Aorta (tissue), 5 donors: ENCODE data around the gene MREG. TPM values are rescaled to one million over a fixed set of nuclear protein-coding genes. Genes with fewer than 3 reads are reported as not detected.
"Not testable (repeated sequence)": the region's sequence is repeated elsewhere in the genome, so short reads cannot be mapped to it uniquely, and the experiment has no call there.

Source experiments
- ATAC-seq: fragments of 200-7000 bp; cut with Tn5 transposase; one replicate; pipeline ENCODE4 v1.9.1; 2022; ENCODE audit warnings: moderate library complexity; ENCODE audit not compliant: low FRiP score
- DNase-seq, 2 donors: peaks; one replicate each; pipeline ENCODE4 v3.0.0-alpha.2; 2020
- H3K27ac ChIP-seq, 2 donors: one replicate each; pipeline ENCODE4 v1.5.1; 2013; ENCODE audit warnings: low read length in 2 of 2, mild to moderate bottlenecking in 2 of 2, moderate library complexity in 2 of 2, control low read depth in 1 of 2, inconsistent platforms in 1 of 2, low read depth in 1 of 2
- H3K27me3 ChIP-seq, 2 donors: one replicate each; pipeline ENCODE4 v1.6.1; 2013; ENCODE audit warnings: control low read depth in 1 of 2, low read length in 1 of 2, mild to moderate bottlenecking in 1 of 2, moderate library complexity in 1 of 2; ENCODE audit not compliant: insufficient read depth in 2 of 2, control insufficient read depth in 1 of 2
- H3K36me3 ChIP-seq, 2 donors: one replicate each; pipeline ENCODE4 v1.6.1; 2013; ENCODE audit warnings: control low read depth in 1 of 2, low read length in 1 of 2, mild to moderate bottlenecking in 1 of 2; ENCODE audit not compliant: insufficient read depth in 2 of 2, control insufficient read depth in 1 of 2
- H3K4me1 ChIP-seq, 2 donors: one replicate each; pipeline ENCODE4 v1.6.1; 2013; ENCODE audit warnings: low read length in 2 of 2, control low read depth in 1 of 2, mild to moderate bottlenecking in 1 of 2, moderate library complexity in 1 of 2; ENCODE audit not compliant: insufficient read depth in 2 of 2, control insufficient read depth in 1 of 2
- H3K4me3 ChIP-seq, 2 donors: one replicate each; pipeline ENCODE4 v1.5.1; 2013; ENCODE audit warnings: low read length in 2 of 2, control low read depth in 1 of 2, mild to moderate bottlenecking in 1 of 2
- H3K9me3 ChIP-seq: one replicate; pipeline ENCODE4 v1.6.1; 2013; ENCODE audit warnings: mild to moderate bottlenecking, low read length; ENCODE audit not compliant: control insufficient read depth
- WGBS, 2 donors: extraction: QIAGEN DNeasy Blood & Tissue Kit; methylation state at CpG; one replicate each; pipeline ENCODE4 v1.1.7; 2013; 5-methylcytosine and 5-hydroxymethylcytosine counted together
- intact Hi-C, 2 donors: fragments of 100-400 bp; cut with DNase I; formaldehyde crosslinking; loops; one replicate each; pipeline versions ENCODE4 v1.14.2 to v1.15.0; 2022
- polyA plus RNA-seq, 2 donors: library from polyadenylated mRNA; stranded (reverse); fragments of 200-250 nt; gene quantifications; one replicate each; pipeline ENCODE4 v1.2.3, GENCODE V29; 2013
- total RNA-seq, 2 donors: library from RNA; stranded (reverse); fragmentation: NEBNext Ultra II Directional; extraction: Animal tissue kit (Norgen Biotek cat#: 25700); gene quantifications; one replicate each; pipeline ENCODE4 v1.2.1, GENCODE V29; 2021
- donor health status: healthy with polysubstance abuse.
- donor health status: Bipolar disorder and iron deficiency.
- donor health status: DM: no; HTN: no; CAD: no.
- donor health status: DM: no; HTN: no; CAD: no.
- donor health status: DM: yes; HTN: yes; CAD: no.

Gene MREG
- total and polyA plus RNA-seq, 4 donors: 0.31 to 2.5 (median 1.7) TPM

DNA sequence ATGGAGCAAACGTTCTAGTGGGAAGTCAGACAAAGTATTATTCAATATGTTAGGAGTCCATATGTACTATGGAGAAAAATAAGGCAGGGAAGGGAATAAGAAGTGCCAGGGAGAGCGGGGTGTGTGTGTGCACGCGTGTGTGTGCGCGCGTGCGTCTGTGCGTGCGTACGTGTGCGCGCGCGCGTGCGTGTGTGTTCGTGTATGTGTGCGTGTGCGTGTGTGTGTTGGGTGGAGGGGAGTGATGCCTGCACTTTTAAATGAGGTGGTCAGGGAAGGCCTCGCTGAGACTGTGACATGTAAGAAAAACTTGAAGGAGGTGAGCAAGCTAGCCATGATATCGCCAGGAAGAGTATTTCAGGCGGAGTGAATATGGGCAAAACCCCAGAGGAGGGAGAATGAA lies 1.6 kb upstream of the MREG start:
- 93 to 95% methylated on average over 23 of the region's 23 CpGs for WGBS, 2 donors
- no peaks in the 10 kb centered on the region for H3K4me1 ChIP-seq
- intact Hi-C loops: no loop called here

DNA sequence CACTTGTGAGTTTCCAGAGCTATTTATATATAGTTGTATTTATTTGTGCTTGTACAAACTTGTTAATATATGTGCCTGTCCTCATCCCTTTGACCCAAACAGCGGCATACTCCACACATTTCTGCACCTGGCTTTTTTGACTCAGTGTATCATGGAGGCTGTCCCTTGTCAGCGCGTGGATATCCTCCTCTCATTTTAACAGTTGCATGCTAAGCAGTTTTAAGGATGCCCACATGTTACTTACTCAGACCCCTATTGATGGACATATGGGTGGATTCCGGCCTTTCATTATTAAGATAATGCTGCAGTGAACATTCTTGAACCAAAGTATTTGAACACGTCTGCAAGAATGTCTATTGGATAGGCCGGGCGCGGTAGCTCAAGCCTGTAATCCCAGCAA lies 655 bp upstream of the MREG start:
- ATAC-seq: no peak
- no peak overlapping the region for H3K4me3 ChIP-seq
- no peaks in the 10 kb centered on the region for H3K27me3 ChIP-seq
- intact Hi-C loops: no loop called here
- no peak for DNase-seq
- WGBS, 2 donors: 83 to 87% methylated on average over 8 of the region's 8 CpGs
- no peaks in the 10 kb centered on the region for H3K9me3 ChIP-seq
- no peaks in the 10 kb centered on the region for H3K4me1 ChIP-seq
- H3K36me3 ChIP-seq: no peaks in the 10 kb centered on the region
- H3K27ac ChIP-seq: no peak overlapping the region

More for the DNA sequence above, 1.6 kb upstream of the MREG start:
- no peaks in the 10 kb centered on the region for H3K36me3 ChIP-seq
- ATAC-seq (no peak), DNase-seq (no peak)
- H3K27ac ChIP-seq: no peak overlapping the region
- no peaks in the 10 kb centered on the region for H3K27me3 ChIP-seq
- no peak overlapping the region for H3K4me3 ChIP-seq
- no peaks in the 10 kb centered on the region for H3K9me3 ChIP-seq

DNA sequence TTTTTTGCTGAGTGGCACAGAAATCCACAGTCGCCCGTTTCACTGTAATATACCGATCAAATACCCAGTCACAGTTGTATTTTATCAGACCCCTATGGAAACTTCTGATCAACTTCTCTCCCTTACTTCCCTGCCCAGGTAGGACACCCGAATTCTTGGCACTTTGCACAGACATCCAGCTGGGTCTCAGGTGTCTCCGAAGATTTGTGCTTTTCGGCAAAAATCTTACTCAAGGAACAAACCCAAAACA lies 596 bp downstream of the MREG start:
- no peaks in the 10 kb centered on the region for H3K27me3 ChIP-seq
- WGBS, 2 donors: 8 to 11% methylated on average over 6 of the region's 6 CpGs
- H3K4me3 ChIP-seq: peak overlapping the region; percentile 66 to 76
- intact Hi-C loops: no loop called here
- H3K27ac ChIP-seq: no peak overlapping the region
- DNase-seq: no peak
- no peaks in the 10 kb centered on the region for H3K4me1 ChIP-seq
- peak; percentile 20 for ATAC-seq
- H3K36me3 ChIP-seq: no peaks in the 10 kb centered on the region
- H3K9me3 ChIP-seq: no peaks in the 10 kb centered on the region

DNA sequence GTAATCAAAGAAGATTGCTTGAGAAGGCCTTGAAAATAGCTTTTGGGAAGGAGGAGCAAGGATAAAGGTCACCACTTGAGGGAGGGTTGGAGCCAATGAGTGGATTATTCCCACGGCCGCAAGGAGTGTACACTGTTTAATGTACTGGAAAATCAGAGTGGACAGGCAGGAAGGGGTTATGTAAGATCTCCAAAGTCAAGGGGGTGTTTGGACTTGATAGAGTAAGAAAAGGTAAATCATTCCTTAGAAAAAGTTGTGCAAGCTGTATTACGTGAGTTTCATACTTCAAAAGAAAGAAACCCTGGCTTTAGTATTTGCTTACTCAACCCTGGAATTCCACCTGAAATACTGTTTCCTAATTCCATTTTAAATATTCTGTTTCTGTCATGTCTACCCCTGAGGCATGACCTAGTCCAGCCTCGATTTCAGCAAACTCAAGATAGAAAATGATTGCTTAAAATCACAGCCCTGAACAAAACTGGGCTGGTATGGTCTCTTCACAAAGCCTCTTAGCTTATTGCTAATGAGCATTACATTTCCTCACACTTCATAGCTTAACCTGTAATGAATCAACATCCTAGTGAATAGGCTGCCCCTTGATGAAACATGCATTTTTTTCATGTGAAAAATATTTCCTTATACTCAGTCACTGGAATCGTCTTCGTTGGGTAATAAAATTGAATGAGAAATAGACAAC lies 1.1 kb downstream of the MREG start:
- intact Hi-C loops: no loop called here
- no peaks in the 10 kb centered on the region for H3K36me3 ChIP-seq
- H3K4me1 ChIP-seq: no peaks in the 10 kb centered on the region
- DNase-seq (no peak), ATAC-seq (no peak)
- no peak overlapping the region for H3K4me3 ChIP-seq
- 38 to 45% methylated on average over 6 of the region's 6 CpGs for WGBS, 2 donors
- no peak overlapping the region for H3K27ac ChIP-seq
- no peaks in the 10 kb centered on the region for H3K9me3 ChIP-seq
- H3K27me3 ChIP-seq: no peaks in the 10 kb centered on the region

DNA sequence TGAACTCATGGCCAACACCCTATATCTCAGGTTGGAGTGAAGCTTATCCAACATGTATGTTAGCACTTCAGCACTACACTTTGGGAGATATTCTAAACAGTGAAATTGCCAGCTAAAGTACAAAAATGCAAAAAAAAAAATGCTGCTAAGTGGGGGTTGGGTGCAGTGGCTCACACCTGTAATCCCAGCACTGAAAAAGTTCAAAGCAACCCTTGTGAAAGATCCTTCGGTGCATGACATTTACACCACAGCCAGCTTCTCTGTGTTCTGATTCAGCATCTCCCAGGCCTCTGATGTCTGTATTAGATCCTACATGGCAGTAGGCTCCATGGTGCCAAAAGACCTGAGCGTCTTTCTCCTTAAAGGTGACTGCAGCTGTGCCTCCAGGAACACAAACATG lies 4.1 kb downstream of the MREG start:
- H3K36me3 ChIP-seq, H3K27me3 ChIP-seq, DNase-seq, H3K9me3 ChIP-seq, intact Hi-C loops, ATAC-seq, H3K4me3 ChIP-seq, H3K4me1 ChIP-seq, H3K27ac ChIP-seq: not testable (repeated sequence)
- 95 to 96% methylated on average over 2 of the region's 2 CpGs for WGBS, 2 donors

DNA sequence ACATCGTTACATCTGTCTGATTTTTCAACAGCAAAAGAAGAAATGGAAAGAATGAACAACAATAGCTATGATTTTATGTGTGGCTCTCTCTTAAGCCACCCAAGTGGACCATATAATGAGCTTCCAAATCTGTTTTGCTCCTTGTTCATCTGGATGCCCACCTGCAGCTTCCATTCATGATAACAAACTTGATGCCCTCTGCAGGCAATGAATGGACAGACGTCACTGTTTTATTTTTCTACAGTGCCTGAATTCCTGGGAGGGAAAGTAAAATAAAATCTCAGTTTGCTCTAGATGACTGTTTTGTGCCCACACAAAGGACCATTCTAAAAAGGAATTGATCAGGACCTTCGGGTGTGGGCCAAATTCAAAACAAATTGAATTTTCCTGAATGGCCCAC lies 5.0 kb downstream of the MREG start:
- no peak for DNase-seq
- Histone ChIP-seq H3K9me3 (no peaks in the 10 kb centered on the region), H3K4me1 (no peaks in the 10 kb centered on the region), H3K27me3 (no peaks in the 10 kb centered on the region), H3K4me3 (no peak overlapping the region), H3K27ac (no peak overlapping the region), H3K36me3 (no peaks in the 10 kb centered on the region)
- ATAC-seq: no peak
- 92 to 93% methylated on average over 3 of the region's 3 CpGs for WGBS, 2 donors
- intact Hi-C loops: no loop called here

DNA sequence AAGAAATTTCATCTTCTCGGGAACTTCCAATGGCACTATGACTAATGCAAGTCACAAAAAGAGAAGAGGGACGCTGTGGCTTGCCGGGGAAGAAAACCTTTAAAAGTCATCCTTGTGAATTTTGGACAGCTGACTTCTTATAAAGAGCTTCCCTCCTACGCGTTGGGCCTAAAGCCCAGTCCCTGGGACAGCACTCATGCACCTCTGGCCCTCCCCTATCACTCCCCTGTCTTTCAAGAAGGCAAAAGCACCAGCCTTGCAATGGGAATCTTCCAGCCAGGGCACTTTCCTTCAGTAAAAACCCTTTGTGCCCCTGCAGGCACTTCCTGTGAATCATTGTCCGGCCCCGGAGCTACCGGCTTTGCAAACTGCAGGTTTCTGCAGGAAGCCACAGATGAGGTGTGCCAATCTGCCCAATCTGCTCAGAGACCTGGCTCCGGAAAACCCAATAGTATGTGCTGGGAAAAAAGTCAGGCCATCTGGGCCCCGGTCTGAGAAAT lies 7.1 kb downstream of the MREG start:
- no peaks in the 10 kb centered on the region for H3K9me3 ChIP-seq
- H3K4me3 ChIP-seq: no peak overlapping the region
- intact Hi-C loops: no loop called here
- H3K4me1 ChIP-seq: no peaks in the 10 kb centered on the region
- DNase-seq (no peak), ATAC-seq (no peak)
- WGBS, 2 donors: 78 to 82% methylated on average over 10 of the region's 10 CpGs
- no peaks in the 10 kb centered on the region for H3K36me3 ChIP-seq
- H3K27ac ChIP-seq: no peak overlapping the region
- H3K27me3 ChIP-seq: no peaks in the 10 kb centered on the region

DNA sequence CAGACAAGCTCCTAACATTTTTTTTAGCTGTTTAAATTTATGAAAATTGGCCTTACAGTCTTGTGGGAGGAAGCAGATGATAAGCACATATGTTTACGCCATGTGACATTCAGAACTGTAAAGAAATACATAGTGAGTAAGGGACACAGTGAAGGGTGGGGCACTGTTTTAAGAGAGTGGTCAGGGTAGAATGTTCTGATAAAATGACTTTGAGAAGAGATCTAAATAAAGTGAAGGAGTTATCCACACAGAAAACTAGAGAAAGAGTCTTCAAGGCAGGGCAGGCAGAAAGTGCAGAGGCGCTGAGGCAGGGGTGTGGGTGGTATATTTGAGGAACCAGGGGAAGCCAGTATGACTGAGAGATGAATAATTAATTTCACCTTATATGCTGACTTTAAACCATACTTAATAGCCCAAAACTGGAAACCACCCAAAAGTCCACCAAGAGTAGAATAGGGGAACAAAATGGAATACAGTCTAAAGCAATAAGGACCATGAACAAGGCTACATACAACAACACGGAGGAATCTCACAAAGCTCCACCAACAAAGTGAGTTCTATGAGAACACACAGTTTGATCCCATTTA lies 8.6 kb downstream of the MREG start:
- DNase-seq (no peak), ATAC-seq (no peak)
- Histone ChIP-seq H3K9me3 (no peaks in the 10 kb centered on the region), H3K36me3 (no peaks in the 10 kb centered on the region), H3K27me3 (no peaks in the 10 kb centered on the region), H3K4me1 (no peaks in the 10 kb centered on the region), H3K27ac (no peak overlapping the region), H3K4me3 (no peak overlapping the region)
- 93 to 94% methylated on average over 3 of the region's 3 CpGs for WGBS, 2 donors
- intact Hi-C loops: no loop called here

DNA sequence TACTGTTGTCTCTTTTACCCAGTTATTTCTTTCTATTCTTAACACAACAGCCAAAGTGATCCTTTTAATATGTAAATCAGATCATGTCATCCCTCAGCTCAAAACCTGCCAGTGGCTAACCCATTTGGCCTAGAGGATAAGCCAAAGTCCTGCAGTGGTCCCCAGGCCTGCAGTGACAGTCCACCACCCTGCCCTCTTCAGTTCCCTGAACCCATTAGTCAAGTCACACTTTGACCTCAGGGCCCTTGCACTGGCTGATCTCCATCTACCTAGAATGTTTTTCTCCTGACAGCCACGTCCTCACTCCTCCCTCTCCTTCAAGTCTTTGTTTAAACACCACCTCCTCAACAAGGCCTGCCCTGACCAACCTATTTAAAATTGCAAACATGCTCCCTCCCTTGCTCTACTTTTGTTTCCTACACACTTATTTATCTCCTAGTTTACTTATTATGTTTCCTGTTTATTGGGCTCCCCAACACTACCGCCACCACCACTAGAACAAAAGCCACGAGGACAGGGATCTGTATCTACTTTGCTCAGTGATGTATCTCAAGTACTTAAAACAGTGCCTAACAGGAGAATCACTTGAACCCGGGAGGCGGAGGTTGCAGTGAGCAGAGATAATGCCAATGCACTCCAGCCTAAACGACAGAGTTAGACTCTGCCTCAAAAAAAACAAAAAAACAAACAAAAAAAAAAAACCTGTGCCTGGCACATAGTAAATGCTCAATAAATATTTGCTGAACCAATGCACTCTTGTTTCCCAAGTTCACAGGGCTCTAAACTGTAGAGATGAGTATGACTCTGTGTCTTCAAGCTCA lies 9.3 kb downstream of the MREG start:
- H3K4me3 ChIP-seq: no peak overlapping the region
- intact Hi-C loops: no loop called here
- no peaks in the 10 kb centered on the region for H3K9me3 ChIP-seq
- 91 to 92% methylated on average over 6 of the region's 6 CpGs for WGBS, 2 donors
- no peak overlapping the region for H3K27ac ChIP-seq
- H3K36me3 ChIP-seq: no peaks in the 10 kb centered on the region
- no peaks in the 10 kb centered on the region for H3K27me3 ChIP-seq
- no peak for ATAC-seq
- DNase-seq: no peak
- H3K4me1 ChIP-seq: no peaks in the 10 kb centered on the region
